GM11168 (cell line): ENCODE data around the gene EDIL3.
"Not testable (repeated sequence)": the region's sequence is repeated elsewhere in the genome, so short reads cannot be mapped to it uniquely, and the experiment has no call there.

Source experiments
- in situ Hi-C: fragments of 300-500 bp; cut with MboI; formaldehyde crosslinking; loops from one replicate; pipeline ENCODE4 v1.12.0; 2022; ENCODE audit warnings: low sequenced_read_pairs; ENCODE audit not compliant: unreplicated experiment

The EDIL3 gene

DNA sequence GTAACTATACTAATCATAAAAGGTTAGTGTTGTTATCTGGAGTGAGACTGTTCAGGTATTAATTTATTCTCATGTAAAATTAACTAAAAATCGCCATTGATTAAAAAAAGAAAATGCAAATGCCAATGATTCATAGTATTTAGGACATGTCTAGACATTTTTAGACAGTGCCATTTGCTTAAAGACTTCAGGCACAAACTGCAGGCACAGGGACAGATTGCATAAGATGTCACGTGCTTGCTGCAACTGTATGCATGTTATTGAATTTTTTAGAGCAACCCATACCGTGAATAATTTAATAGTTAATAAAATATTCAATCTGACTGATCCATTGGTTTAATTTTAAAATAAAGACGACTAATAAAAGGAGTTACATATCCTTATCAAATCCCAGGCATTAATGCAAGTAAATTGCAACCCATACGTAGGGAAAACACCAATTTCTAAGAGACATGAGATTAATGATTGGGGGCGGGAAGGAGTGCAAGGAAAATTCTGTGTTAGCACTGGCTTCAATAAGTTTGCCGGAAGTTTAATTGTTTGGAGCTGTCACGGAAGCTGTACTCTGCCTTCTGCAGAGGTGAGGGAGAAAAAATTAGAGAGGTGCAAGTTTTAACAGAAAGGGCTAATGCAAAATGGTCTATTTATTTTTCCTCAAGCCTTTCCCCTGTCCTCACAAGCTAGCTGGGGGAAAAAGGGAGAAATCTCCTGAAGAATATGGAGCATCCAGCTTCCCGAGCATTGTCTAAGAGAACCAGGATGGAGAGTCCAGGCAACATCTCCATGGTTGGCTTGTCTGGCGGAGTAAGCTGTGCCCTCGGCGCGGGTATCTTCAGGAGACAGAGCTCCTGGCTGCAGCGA is 2.9 kb downstream of the EDIL3 start:
- in situ Hi-C loops = no loop called here

DNA sequence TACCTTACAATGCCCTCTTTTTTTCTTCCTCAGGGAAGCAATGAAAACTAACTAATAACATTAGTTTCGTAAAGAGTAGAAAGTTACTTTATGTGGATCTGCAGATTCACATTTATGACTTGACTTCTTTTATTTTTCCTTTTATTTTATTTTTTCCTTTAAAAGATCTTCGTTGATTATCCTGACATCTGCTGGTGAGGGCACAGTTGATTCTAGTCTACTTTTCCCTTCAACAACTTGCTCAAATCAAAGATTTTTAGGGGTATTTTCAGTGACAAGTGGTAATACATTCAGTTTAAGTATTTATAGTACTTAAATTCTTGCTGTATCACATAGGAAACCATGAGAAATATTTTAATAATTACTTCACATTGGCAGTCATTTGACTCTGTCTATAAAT is 4.9 kb downstream of the EDIL3 start:
- in situ Hi-C loops = no loop called here

- in situ Hi-C loops = no loop called here
Observed at GRCh38 chr5:84378961-84379360, 5.7 kb downstream of the EDIL3 start.

DNA sequence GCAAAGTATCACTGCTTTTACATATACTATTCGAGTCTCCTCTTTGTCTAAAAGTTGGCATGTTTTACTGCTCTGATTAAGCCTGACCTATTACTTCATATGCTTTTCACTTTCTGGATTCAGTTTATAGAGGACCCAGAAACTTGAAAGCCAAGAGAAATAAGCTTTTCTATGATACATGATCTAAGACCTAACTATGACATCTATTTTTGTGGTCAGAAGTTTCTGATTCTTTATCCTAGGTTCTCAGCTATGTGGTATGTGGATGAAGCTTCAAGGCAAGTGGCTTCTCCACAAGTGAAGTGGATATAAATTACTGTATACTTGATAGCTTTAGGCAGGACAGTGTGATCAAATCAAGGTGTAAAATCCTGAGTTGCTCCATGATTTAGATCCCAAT is 6.3 kb downstream of the EDIL3 start:
- in situ Hi-C loops = no loop called here

DNA sequence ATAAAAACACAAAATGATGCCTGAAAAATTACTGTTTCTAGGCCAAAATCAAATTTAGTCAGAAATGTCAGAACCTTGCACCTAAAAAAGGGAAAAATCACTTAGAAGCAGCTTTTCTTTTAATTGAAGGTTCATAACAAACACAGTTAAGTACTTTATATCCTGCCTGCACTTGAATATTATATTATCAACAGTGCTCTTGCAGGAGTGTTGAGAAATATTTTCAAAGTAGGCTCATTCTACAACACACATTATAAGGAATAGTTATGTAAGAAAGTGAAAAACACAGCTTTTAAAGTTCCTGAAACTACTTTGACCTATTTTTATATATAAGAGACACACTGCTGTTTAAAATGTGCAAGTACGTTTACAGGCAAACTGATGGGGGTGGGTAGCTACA is 8.3 kb downstream of the EDIL3 start:
- in situ Hi-C loops = no loop called here

- in situ Hi-C loops = no loop called here
Observed at GRCh38 chr5:84374568-84374967, 10.1 kb downstream of the EDIL3 start.

DNA sequence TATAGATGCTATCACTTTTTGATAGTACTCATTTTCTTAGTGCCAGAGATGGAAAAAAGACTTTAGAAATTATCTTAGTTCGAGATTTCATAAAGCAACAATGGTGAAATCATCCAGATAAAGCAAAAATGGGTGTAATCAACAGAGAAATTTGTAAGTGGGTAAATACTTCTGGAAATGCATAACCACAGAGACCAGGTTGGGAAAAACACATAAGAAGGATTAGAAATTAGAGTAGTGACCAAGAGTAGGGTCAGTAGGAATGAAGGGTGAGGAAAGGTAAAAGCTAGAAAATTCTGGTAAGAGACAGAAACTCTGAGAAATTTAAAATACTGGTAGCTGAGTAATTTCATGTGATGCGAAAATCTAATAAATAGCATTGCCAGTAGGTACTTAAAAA is 11.2 kb downstream of the EDIL3 start:
- in situ Hi-C loops = no loop called here

DNA sequence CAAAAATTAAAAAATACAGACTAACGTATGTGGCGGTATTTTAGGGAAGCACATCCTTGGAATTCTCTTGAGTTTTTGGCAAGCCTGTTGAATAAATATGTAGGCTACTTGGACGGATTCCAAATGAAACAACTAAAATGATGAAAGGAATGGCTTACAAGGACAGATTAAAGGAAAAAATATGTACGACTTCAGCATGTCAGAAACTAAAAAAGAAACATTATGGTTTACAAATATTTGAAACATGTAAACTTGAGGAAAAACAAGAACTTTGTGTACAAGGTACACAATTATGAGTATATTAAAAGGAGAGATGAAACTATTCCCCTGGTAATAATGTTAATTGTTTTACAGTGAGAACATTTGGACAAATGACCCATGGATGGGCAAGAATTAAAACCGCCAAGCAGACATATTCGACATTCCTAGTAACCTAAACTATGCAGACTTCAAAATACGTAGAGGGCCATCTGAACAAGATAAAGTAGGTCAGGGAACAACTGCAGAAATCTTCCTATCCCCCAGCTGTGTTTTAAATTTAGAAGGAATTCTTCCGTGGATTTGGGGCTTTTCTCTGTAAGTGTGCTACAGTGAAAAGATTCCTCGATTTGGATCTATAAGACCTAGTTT is 12.5 kb downstream of the EDIL3 start:
- in situ Hi-C loops = no loop called here

GRCh38 chr5:84370176-84370575 is 14.5 kb downstream of the EDIL3 start:
- in situ Hi-C loops = no loop called here

DNA sequence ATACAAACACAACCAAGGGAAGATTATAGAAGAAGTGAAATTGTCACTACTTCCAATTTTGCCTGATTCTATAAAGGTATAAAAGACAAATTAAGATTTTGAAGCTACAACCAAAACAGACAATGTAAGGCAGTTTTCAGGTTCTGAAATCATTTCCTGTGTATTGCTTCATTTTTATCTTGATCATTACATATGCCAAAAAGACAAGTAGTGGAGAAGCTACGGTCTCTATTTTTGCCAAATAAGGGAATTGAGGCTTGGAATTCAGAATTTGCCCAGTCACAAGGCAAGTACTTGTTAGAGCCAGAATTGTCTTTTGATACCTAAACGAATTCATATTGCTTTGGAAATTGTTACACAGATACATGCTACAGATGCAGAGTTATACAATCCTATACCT is 20.6 kb downstream of the EDIL3 start:
- in situ Hi-C loops = no loop called here

DNA sequence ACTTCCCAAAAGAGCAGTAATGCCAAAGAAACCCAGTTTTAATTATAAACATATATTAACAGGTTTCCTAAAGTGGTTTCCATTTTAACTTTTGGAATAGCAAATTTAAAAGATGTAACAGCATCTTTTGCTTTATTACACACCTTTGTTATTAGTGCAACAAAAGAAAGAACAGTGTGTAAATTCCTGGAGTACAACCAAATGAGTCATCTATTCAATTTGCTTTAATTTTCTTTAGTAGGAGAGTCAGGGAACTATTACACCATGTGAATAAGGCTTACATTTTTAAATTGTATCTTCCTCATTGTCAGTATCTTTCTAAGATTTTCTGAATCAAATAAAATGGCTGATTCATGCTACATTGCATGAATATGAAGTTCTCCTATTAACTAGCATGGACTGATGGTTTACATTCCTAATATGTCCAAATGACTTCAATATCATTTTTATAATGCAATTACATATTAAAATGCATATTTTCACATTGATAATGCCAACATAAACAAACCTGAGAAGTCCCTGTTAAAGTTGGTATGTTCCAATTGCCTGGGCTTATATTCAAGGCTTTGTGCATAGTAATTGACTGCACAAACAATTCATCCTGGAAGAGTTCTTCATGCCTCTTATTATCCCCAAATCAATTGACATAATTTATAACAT is 22.5 kb downstream of the EDIL3 start:
- in situ Hi-C loops = no loop called here

- in situ Hi-C loops = no loop called here
Observed at GRCh38 chr5:84361572-84361971, 23.1 kb downstream of the EDIL3 start.

- in situ Hi-C loops = no loop called here
Observed at GRCh38 chr5:84360056-84360455, 24.6 kb downstream of the EDIL3 start.

DNA sequence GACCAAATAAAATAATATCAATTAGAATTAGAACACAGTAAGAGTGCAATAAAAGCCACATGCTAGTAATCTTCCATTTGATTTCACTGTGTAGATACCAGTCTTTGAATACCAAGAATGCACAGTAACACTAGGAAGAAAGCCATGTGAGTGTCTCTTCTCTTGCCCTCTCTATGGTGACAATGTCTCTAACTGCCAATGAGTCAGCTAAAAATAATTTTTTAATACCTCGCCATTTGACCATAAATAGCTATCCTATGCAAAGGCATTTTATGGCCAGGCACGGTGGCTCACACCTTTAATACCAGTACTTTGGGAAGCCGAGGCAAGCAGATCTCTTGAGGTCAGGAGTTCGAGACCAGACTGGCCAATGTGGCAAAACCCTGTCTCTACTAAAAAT is 30.6 kb downstream of the EDIL3 start:
- in situ Hi-C loops = no loop called here

DNA sequence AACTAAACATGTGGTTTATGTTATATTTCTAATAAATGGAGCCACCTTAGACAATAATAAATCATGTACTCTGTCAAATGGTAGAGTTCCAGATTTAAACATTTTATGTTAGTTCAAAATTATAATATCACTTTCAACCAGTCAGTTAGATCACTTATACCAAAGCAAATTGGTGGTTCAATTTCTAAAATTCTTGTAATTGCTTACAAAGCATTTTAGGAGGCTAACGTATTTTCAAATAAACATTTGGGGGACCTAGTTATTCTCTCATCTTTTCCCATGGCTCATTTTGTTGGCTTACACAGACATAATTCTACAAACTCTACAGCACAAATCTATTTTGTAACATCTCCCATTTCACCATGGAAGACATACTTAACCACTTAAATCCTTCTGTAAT is 39.9 kb downstream of the EDIL3 start:
- in situ Hi-C loops = no loop called here

GRCh38 chr5:84343171-84343570 is 41.5 kb downstream of the EDIL3 start:
- in situ Hi-C loops = no loop called here

GRCh38 chr5:84332106-84332505 is 52.6 kb downstream of the EDIL3 start:
- in situ Hi-C loops = no loop called here

DNA sequence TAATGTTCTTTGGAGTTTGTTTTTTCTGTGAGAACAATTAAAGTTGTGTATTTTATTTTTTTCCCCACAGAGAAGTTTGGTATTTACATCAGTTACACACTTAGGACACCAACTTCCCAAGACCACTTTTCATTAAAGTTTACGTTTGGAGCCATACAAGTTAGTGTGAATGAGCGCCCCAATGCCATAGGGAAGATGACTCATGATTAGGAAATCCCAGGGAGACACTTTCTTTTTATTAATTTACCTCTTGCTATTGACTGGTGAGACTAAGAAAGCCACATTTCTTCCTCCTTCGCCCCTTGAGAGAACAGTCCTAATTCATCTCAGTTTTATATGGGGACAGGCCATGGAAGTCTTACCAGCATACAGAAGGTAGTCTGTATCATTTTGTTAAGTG is 57.1 kb downstream of the EDIL3 start:
- in situ Hi-C loops = no loop called here

DNA sequence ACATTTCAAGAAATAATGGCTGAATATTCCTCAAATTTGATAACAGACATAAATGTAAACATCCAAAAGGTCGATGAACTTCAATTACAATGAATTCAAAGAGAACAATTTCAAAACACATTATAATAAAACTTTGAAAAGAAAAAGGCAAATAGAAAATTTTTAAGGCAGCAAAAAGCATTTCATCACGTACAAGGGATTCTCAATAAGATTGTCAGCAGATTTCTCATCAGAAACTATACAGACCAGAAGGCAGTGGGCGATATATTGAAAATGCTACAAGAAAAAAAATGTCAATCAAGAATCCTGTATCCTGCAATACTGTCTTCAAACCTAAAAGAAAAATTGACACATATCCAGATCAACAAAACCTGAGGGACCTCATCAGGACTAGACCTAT is 62.0 kb downstream of the EDIL3 start:
- in situ Hi-C loops = no loop called here

DNA sequence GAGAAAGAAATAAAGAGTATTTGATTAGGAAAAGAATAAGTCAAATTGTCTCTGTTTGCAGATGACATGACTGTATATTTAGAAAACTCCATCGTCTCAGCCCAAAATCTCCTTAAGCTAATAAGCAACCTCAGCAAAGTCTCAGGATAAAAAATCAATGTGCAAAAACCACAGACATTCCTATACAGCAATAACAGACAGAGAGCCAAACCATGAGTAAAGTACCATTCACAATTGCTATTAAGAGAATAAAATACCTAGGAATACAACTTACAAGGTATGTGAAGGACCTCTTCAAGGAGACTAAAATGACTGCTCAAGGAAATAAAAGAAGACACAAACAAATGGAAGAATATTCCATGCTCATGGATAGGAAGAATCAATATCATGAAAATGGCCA is 66.9 kb downstream of the EDIL3 start:
- in situ Hi-C loops = not testable (repeated sequence)

DNA sequence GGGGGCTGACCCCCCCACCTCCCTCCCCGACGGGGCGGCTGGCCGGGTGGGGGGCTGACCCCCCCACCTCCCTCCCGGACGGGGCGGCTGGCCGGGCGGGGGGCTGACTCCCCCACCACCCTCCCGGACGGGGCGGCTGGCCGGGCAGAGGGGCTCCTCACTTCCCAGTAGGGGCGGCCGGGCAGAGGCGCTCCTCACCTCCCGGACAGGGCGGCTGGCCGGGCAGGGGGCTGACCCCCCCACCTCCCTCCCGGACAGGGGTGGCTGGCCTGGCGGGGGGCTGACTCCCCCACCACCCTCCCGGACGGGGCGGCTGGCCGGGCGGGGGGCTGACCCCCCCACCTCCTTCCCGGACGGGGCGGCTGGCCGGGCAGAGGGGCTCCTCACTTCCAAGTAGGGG is 72.4 kb downstream of the EDIL3 start:
- in situ Hi-C loops = not testable (repeated sequence)
